Stimulated activated CD8-positive, alpha-beta memory T cell treated with anti-CD3 and anti-CD28 coated beads, Interleukin-4, amount 100 ng/mL, for 1 hour (primary cell): ENCODE measurements around the gene LIG1.
"Not testable (repeated sequence)": the region's sequence is repeated elsewhere in the genome, so short reads cannot be mapped to it uniquely, and the experiment has no call there.

ENCODE experiments used
- DNase-seq, 2 donors: peaks; one replicate each; pipeline ENCODE4 v3.0.0-alpha.2; 2020; ENCODE audit warnings: low read depth in 2 of 2, low spot score in 1 of 2

Gene LIG1

GRCh38 chr19:48085904-48086864 is 84.0 kb downstream of the LIG1 start:
- DNase-seq, result no peak

- DNase-seq, result no peak
Measured at GRCh38 chr19:48085076-48085475, 85.1 kb downstream of the LIG1 start.

- DNase-seq, result no peak
Measured at GRCh38 chr19:48081106-48081505, 89.0 kb downstream of the LIG1 start.

- DNase-seq, result not testable (repeated sequence)
Measured at GRCh38 chr19:48070177-48070769, 99.9 kb downstream of the LIG1 start.

DNA sequence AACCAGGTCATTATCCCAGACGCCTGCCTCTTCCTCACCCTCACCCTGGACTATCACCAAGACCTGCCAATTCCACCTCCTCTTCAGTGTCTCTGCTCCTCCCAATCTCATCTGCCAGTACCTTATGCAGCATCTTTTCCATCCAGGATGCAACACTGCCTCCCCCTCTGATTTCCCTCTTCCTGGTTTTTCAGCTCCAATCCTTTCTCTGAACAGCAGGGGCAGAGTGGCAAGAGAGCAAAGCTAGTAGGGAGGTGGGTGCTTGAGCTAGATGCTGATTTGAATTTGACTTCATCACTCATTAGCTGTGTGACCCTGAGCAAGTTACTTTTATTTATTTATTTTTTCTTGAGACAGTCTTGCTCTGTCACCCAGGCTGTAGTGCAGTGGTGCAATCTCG is 100.7 kb downstream of the LIG1 start:
- DNase-seq, result no peak
